HepG2 (cell line): ENCODE measurements around the gene DLL3. TPM values are rescaled to one million over a fixed set of nuclear protein-coding genes. Genes with fewer than 3 reads are reported as not detected.

Experiments used
- ARID2 ChIP-seq: sonication (generic); formaldehyde crosslinking; IDR thresholded peaks from 2 replicates; pipeline ENCODE4 v1.8.1; 2022; ENCODE audit warnings: mild to moderate bottlenecking, missing genetic modification reagents, borderline replicate concordance
- BRD4 ChIP-seq: sonication (generic); formaldehyde crosslinking; IDR thresholded peaks from 2 replicates; pipeline ENCODE4 v1.4.0; 2020; ENCODE audit warnings: missing genetic modification reagents
- CBX1 ChIP-seq: IDR thresholded peaks from one replicate; pipeline ENCODE4 v1.6.1; 2016; ENCODE audit warnings: antibody characterized with exemption, low read depth
- GABPB1 ChIP-seq: IDR thresholded peaks from 2 replicates; pipeline ENCODE4 v1.6.1; 2016; ENCODE audit warnings: mild to moderate bottlenecking, missing genetic modification reagents, moderate library complexity, missing compliant biosample characterization
- HNRNPH1 ChIP-seq: fragments of 200-400 bp; formaldehyde crosslinking; optimal IDR thresholded peaks from 2 replicates; pipeline ENCODE3; 2017; ENCODE audit warnings: mild to moderate bottlenecking, low read depth, low read length
- HOXA7 ChIP-seq: sonication (generic); formaldehyde crosslinking; IDR thresholded peaks from 2 replicates; pipeline ENCODE4 v1.8.1; 2022; ENCODE audit warnings: mild to moderate bottlenecking, missing genetic modification reagents, moderate library complexity
- MTA3 ChIP-seq: sonication (generic); formaldehyde crosslinking; IDR thresholded peaks from 2 replicates; pipeline ENCODE4 v1.4.0; 2020; ENCODE audit warnings: missing genetic modification reagents
- MTF2 ChIP-seq: sonication (generic); formaldehyde crosslinking; IDR thresholded peaks from 2 replicates; pipeline ENCODE4 v1.5.0; 2020; ENCODE audit warnings: missing genetic modification reagents, borderline replicate concordance
- NKX3-1 ChIP-seq: sonication (generic); formaldehyde crosslinking; IDR thresholded peaks from 2 replicates; pipeline ENCODE4 v1.5.0; 2020; ENCODE audit warnings: missing genetic modification reagents
- RFXANK ChIP-seq: IDR thresholded peaks from 2 replicates; pipeline ENCODE4 v1.6.1; 2016
- TCF7 ChIP-seq: sonication (generic); IDR thresholded peaks from 2 replicates; pipeline ENCODE4 v1.6.1; 2016; ENCODE audit warnings: antibody characterized with exemption, low read depth
- TCF7L2 ChIP-seq: IDR thresholded peaks from 2 replicates; pipeline ENCODE4 v1.6.1; 2011; ENCODE audit warnings: mild to moderate bottlenecking, low read depth, low read length, moderate library complexity
- ZBTB7A ChIP-seq: sonication (generic); formaldehyde crosslinking; IDR thresholded peaks from 2 replicates; pipeline ENCODE4 v1.8.0; 2022; ENCODE audit warnings: mild to moderate bottlenecking, missing genetic modification reagents
- ZNF207 ChIP-seq: fragments of 450-650 bp; IDR thresholded peaks from 2 replicates; pipeline ENCODE4 v1.6.1; 2016; ENCODE audit warnings: antibody characterized with exemption, borderline replicate concordance
- ZNF326 ChIP-seq: sonication (generic); formaldehyde crosslinking; IDR thresholded peaks from 2 replicates; pipeline ENCODE4 v1.4.0; 2020; ENCODE audit warnings: missing genetic modification reagents, borderline replicate concordance
- polyA plus RNA-seq, 8 experiments: library from polyadenylated mRNA; depleted of rRNA in 3 of 8; stranded (reverse) in 7 of 8; unstranded in 1 of 8; fragments of >200 nt; fragmentation: Illumina TruSeq in 4 of 8; extraction: Trizol in 4 of 8; gene quantifications; 2 replicates each; pipeline versions ENCODE4 v1.2.1 to v1.2.3, GENCODE V29; 2011 to 2016; ENCODE audit warnings: low read depth in 4 of 8, missing spikeins in 1 of 8, mixed read lengths in 1 of 8; ENCODE audit not compliant: insufficient read depth in 1 of 8
- total RNA-seq, 5 experiments: library from RNA; depleted of rRNA; stranded (reverse); fragments of >200 nt; fragmentation: Illumina TruSeq; extraction: Trizol; gene quantifications; 2 replicates each; pipeline ENCODE4 v1.2.3, GENCODE V29; 2016; ENCODE audit warnings: low read depth in 1 of 5
- TF ChIP-seq, protein P1 (sequence below): sonication (generic); formaldehyde crosslinking; IDR thresholded peaks from 2 replicates; pipeline ENCODE4 v1.4.0; 2020; ENCODE audit warnings: missing genetic modification reagents, borderline replicate concordance
- TF ChIP-seq, protein P2 (sequence below): sonication (generic); formaldehyde crosslinking; IDR thresholded peaks from 2 replicates; pipeline ENCODE4 v1.5.0; 2020; ENCODE audit warnings: mild to moderate bottlenecking, missing genetic modification reagents
- TF ChIP-seq, protein P3 (sequence below): sonication (generic); formaldehyde crosslinking; IDR thresholded peaks from 2 replicates; pipeline ENCODE4 v1.8.1; 2022; ENCODE audit warnings: mild to moderate bottlenecking, missing genetic modification reagents
- TF ChIP-seq, protein P4 (sequence below): sonication (generic); formaldehyde crosslinking; IDR thresholded peaks from 2 replicates; pipeline ENCODE4 v1.8.0; 2023; ENCODE audit warnings: mild to moderate bottlenecking, missing genetic modification reagents
- TF ChIP-seq, protein P5 (sequence below): sonication (generic); formaldehyde crosslinking; IDR thresholded peaks from 2 replicates; pipeline ENCODE4 v1.5.1; 2020; ENCODE audit warnings: mild to moderate bottlenecking, missing genetic modification reagents, moderate library complexity
- TF ChIP-seq, protein P6 (sequence below): sonication (generic); formaldehyde crosslinking; IDR thresholded peaks from 2 replicates; pipeline ENCODE4 v1.5.0; 2020; ENCODE audit warnings: missing genetic modification reagents

Gene DLL3
- total and polyA plus RNA-seq, 2 of the 13 experiments (the other 11 are each of a cell fraction or from before 2014, with no cell fraction given), result 0.35 to 0.55 TPM

DNA sequence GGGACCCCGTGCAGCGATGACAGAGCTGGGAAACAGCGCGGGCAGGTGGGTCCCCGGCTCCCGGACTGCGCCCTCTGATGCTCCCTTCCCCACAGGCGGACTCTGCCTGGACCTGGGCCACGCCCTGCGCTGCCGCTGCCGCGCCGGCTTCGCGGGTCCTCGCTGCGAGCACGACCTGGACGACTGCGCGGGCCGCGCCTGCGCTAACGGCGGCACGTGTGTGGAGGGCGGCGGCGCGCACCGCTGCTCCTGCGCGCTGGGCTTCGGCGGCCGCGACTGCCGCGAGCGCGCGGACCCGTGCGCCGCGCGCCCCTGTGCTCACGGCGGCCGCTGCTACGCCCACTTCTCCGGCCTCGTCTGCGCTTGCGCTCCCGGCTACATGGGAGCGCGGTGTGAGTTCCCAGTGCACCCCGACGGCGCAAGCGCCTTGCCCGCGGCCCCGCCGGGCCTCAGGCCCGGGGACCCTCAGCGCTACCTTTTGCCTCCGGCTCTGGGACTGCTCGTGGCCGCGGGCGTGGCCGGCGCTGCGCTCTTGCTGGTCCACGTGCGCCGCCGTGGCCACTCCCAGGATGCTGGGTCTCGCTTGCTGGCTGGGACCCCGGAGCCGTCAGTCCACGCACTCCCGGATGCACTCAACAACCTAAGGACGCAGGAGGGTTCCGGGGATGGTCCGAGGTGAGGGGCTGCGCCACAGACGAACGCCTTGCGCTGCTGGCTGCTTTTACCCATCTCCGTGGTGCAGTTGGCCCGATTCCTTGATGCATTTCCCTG lies 8.4 kb downstream of the DLL3 start (continued):
- TF ChIP-seq, protein P1, sequence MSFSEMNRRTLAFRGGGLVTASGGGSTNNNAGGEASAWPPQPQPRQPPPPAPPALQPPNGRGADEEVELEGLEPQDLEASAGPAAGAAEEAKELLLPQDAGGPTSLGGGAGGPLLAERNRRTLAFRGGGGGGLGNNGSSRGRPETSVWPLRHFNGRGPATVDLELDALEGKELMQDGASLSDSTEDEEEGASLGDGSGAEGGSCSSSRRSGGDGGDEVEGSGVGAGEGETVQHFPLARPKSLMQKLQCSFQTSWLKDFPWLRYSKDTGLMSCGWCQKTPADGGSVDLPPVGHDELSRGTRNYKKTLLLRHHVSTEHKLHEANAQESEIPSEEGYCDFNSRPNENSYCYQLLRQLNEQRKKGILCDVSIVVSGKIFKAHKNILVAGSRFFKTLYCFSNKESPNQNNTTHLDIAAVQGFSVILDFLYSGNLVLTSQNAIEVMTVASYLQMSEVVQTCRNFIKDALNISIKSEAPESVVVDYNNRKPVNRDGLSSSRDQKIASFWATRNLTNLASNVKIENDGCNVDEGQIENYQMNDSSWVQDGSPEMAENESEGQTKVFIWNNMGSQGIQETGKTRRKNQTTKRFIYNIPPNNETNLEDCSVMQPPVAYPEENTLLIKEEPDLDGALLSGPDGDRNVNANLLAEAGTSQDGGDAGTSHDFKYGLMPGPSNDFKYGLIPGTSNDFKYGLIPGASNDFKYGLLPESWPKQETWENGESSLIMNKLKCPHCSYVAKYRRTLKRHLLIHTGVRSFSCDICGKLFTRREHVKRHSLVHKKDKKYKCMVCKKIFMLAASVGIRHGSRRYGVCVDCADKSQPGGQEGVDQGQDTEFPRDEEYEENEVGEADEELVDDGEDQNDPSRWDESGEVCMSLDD (CRISPR knock-in tag), result peak; percentile 68; the same call in 1 of the 2 replicates
- TF ChIP-seq TCF7 (no peak), HNRNPH1 (no peak), ZNF326 (CRISPR knock-in tag) (no peak), RFXANK (CRISPR knock-in tag) (no peak), NKX3-1 (CRISPR knock-in tag) (peak; percentile 94), MTF2 (no peak), ZNF207 (no peak), GABPB1 (CRISPR knock-in tag) (peak; percentile 66; the same call in 1 of the 2 replicates), HOXA7 (no peak), TCF7L2 (no peak), MTA3 (CRISPR knock-in tag) (no peak), ARID2 (CRISPR knock-in tag) (peak; percentile 85; the same call in 1 of the 2 replicates), CBX1 (no peak), BRD4 (CRISPR knock-in tag) (no peak), ZBTB7A (CRISPR knock-in tag) (0 out of 2 replicates have a peak, but pooled peaks have one; percentile 33)
- TF ChIP-seq, protein P2, sequence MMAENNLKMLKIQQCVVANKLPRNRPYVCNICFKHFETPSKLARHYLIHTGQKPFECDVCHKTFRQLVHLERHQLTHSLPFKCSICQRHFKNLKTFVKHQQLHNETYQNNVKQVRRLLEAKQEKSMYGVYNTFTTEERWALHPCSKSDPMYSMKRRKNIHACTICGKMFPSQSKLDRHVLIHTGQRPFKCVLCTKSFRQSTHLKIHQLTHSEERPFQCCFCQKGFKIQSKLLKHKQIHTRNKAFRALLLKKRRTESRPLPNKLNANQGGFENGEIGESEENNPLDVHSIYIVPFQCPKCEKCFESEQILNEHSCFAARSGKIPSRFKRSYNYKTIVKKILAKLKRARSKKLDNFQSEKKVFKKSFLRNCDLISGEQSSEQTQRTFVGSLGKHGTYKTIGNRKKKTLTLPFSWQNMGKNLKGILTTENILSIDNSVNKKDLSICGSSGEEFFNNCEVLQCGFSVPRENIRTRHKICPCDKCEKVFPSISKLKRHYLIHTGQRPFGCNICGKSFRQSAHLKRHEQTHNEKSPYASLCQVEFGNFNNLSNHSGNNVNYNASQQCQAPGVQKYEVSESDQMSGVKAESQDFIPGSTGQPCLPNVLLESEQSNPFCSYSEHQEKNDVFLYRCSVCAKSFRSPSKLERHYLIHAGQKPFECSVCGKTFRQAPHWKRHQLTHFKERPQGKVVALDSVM (CRISPR knock-in tag), result no peak
- TF ChIP-seq, protein P3, sequence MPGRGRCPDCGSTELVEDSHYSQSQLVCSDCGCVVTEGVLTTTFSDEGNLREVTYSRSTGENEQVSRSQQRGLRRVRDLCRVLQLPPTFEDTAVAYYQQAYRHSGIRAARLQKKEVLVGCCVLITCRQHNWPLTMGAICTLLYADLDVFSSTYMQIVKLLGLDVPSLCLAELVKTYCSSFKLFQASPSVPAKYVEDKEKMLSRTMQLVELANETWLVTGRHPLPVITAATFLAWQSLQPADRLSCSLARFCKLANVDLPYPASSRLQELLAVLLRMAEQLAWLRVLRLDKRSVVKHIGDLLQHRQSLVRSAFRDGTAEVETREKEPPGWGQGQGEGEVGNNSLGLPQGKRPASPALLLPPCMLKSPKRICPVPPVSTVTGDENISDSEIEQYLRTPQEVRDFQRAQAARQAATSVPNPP (CRISPR knock-in tag), result peak; percentile 91
- TF ChIP-seq, protein P4, sequence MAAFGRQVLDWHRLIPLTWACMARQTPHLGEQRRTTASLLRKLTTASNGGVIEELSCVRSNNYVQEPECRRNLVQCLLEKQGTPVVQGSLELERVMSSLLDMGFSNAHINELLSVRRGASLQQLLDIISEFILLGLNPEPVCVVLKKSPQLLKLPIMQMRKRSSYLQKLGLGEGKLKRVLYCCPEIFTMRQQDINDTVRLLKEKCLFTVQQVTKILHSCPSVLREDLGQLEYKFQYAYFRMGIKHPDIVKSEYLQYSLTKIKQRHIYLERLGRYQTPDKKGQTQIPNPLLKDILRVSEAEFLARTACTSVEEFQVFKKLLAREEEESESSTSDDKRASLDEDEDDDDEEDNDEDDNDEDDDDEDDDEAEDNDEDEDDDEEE (CRISPR knock-in tag), result peak; percentile 90
- TF ChIP-seq, protein P5, sequence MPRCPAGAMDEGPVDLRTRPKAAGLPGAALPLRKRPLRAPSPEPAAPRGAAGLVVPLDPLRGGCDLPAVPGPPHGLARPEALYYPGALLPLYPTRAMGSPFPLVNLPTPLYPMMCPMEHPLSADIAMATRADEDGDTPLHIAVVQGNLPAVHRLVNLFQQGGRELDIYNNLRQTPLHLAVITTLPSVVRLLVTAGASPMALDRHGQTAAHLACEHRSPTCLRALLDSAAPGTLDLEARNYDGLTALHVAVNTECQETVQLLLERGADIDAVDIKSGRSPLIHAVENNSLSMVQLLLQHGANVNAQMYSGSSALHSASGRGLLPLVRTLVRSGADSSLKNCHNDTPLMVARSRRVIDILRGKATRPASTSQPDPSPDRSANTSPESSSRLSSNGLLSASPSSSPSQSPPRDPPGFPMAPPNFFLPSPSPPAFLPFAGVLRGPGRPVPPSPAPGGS (CRISPR knock-in tag), result peak; percentile 97
- TF ChIP-seq, protein P6, sequence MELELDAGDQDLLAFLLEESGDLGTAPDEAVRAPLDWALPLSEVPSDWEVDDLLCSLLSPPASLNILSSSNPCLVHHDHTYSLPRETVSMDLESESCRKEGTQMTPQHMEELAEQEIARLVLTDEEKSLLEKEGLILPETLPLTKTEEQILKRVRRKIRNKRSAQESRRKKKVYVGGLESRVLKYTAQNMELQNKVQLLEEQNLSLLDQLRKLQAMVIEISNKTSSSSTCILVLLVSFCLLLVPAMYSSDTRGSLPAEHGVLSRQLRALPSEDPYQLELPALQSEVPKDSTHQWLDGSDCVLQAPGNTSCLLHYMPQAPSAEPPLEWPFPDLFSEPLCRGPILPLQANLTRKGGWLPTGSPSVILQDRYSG (CRISPR knock-in tag), result peak; percentile 98
